GM21528 (cell line): ENCODE data around the gene SMIM13.

Experiments used
- ATAC-seq: cut with Tn5 transposase; IDR thresholded peaks from one replicate; pipeline ENCODE4 v1.9.1; 2021; ENCODE audit warnings: mild to moderate bottlenecking, moderate library complexity; ENCODE audit not compliant: unreplicated experiment, low FRiP score

The SMIM13 gene

DNA sequence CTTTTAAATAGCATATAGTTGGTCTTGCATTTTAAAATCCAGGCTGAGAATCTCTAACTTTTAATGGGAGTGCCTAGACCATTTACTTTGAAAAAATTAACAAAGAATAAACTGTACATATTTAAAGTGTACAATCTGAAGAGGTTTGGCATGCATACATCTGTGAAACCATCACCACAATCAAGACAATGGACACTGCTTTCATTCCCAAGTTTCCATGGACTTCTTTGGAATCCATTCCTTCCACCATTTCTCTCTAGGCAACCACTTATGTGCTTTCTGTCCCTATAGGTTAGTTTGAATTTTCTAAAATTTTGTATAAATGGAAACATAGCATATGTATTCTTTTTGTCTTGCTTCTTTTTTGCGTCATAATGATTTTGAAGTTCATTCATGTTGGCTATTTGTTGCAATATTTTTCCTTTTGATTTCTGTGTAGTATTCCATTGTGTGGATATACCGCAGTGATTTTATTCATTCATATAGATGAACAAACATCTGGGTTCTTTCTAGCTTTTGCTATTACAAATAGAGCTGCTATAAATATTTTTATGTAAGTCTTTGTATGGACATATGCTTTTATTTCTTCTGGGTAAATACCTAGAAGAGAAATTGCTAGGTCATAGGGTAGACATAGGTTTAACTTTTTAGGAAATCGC is 88.0 kb downstream of the SMIM13 start:
- ATAC-seq, result no peak

DNA sequence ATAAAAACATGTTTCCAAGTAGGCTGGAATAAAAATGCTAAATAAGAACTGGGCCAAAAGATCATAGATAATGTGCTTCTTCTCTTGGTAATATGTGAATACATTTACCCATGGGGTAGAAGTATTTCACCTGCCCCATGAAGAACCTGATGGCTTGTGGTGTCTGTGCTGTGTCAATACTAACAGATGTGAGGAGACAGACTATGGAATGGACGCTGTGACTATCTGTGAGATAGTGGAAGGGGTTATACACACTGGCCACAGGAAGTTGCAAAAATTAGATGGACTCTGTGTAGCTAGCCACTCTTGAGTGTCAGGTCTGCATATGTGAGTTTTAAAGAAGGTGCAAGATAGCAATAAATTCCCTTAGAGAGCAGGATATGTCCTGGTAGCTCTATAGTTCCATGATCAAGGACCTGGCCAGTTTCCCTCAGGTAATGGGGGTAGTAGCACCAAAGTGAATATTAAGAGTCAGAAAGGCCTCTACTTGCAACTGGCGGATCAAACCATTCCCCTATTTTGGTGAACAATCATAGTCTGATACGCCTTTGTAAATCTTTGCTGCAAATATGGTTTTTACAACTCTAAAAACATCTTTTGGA is 90.2 kb downstream of the SMIM13 start:
- no peak for ATAC-seq

DNA sequence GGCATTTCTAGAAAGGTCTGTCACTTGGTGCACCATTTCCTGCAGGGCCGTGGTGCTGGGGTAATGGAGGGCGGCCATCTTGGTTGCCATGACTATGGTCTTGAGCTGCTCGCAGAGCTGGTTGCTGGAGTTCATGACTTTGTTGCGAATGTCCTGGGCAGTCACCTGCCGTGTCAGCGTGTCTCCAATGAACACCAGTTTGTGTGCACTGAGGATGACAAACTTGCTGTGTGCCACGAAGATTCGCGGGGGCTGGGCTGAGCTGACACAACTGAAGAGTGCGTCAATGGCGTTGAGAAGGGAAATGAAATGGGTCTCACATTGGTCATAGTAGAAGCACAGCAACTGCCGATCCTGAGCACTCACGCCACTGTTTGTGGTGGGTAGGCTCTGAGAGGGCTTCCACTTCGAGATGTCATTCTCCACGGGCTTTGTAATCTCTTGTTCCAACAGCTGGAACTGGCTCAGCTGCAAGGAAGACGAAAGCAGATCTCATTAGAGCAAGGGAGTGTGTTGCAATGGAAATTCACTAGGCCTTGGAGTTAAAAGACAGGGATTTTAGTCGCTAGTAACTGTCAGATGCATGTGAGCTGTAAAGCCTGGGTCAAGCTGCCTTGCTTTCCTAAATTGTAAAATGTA is 91.7 kb downstream of the SMIM13 start:
- ATAC-seq, result no peak

DNA sequence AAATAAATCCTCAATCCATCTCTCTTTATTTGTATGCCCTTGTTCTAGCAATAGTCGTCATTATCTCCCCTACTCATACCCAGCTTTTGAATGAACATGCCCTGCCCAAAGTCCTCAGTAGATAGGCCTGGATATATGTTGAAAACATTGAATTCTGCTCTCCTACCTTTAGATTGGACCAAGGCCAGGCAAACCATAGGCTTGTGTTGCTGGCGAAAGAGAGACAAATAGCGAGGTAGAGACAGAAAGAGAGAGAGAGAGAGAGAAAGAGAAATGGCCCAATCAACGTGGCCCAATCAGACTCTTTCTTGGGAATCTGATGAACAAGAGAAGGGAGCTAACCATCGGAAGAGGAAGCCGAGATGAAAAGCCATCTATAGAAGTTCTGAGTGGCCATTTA is 93.7 kb downstream of the SMIM13 start:
- no peak for ATAC-seq
